HG02981 (cell line): ENCODE data around the gene ANK3.

ENCODE experiments used
- ATAC-seq: cut with Tn5 transposase; IDR thresholded peaks from one replicate; pipeline ENCODE4 v1.9.1; 2021; ENCODE audit warnings: mild to moderate bottlenecking, moderate library complexity; ENCODE audit not compliant: unreplicated experiment

The ANK3 gene

DNA sequence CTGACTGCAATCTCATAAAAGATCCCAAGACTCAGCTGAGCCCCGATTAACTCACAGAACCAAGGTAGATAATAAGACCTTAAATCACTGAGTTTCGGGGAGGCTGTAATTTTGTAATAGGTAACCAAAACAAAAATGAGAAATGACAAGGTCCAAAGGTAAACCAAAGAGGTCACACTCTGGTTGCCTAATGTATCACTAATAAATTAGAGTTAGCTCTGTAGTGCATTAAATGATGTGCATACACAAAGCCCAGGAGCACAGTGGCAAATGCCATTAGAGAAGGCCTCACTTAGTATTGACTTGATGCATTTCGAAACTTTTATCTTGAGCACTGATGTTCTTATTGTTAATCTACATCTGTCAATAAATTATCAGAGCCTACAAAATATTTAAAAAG lies 245.6 kb downstream of the ANK3 start:
- ATAC-seq: no peak

DNA sequence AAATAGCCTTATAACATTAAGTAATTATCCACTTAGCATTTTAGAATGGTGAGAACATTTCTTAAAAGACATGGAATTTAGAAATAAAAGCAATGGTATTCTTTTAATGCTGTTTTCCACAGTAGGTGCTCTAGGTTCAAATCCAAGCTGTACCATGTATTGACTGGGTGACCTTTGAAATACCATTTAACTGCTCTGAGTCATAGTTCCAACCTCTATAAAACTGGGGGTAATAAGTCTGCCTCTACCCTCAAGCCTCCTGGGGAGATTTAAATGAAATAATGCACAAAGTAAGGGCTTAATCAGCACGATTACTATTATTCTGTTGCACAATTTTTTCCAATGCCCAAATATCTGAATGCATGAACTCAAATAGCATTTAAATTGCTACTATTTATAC lies 246.9 kb downstream of the ANK3 start:
- no peak for ATAC-seq

DNA sequence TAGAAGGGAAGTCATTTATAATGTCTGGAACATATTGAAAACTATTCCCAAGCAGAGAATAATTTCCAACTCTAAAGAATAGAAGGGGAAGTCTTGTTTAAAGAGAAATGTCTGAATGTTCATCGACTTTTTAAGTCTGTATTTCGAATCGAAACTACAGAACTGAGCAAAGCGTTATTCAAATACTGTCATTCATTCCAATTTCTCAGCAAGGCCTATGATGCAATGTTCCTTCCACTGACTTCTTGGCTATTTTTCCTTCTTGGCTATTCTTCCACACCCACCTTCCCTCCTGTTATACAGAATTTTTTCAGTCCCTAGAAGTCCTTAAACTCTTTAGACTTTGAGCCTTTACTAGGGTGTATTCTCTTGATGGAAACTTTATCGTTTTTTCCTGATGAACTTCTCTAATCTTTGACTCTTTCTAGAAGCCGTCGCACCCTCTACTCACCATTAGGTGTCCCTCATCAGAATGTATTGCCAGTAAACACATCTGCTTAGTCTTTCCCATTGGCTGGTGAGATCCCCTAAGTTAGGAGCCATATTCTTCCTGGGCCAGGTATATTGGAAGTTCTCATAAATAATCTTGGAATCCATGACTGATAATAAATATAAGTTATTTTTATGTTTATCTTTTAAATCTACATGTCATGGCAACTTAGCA lies 247.6 kb downstream of the ANK3 start:
- ATAC-seq: no peak

DNA sequence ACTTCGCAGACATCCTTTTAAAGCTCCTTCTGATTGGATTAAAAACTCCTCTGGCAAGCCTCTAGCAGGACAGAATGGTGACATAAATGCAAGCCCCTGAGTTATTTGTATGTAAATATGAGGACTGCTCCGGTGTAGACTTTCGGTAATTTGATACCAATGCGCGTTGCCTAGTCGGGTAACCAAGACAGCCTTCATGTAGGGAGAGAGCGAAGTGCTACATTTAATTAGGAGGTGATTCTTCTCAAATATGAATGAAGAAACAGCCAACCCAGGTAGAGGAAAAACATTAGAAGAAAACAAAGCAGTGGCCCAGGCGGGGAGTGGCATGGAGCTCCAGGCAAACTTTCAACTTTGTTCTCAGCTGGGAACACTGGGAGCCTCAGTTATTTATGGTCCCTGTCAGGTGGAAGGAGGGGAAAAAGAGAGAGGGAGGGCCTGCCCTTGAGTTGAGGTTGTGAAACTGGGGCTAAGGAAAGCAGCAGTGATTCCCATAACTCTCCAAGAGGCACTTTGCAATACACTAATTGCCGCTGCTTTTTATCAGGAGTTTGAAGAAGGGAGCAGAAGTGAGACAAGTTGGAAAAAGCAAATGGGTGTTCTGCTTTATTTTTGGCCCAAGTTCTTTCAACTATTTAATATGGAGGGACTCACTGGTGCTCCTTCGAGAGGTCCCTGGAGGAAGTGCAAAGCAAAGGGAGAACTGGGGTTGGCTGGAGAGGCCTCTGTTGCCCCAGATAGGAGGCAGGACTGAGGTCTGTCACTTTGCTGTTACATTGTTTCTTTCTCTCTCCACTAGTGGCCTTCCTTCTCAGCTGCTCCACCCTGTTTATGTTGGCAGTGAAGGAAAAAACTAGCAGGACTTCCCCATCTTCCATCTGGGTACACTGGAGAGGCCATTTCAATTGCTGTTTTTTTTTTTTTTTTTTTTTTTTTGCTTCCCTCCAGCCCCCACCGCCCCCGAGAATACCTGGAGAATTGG lies 248.7 kb downstream of the ANK3 start:
- no peak for ATAC-seq

DNA sequence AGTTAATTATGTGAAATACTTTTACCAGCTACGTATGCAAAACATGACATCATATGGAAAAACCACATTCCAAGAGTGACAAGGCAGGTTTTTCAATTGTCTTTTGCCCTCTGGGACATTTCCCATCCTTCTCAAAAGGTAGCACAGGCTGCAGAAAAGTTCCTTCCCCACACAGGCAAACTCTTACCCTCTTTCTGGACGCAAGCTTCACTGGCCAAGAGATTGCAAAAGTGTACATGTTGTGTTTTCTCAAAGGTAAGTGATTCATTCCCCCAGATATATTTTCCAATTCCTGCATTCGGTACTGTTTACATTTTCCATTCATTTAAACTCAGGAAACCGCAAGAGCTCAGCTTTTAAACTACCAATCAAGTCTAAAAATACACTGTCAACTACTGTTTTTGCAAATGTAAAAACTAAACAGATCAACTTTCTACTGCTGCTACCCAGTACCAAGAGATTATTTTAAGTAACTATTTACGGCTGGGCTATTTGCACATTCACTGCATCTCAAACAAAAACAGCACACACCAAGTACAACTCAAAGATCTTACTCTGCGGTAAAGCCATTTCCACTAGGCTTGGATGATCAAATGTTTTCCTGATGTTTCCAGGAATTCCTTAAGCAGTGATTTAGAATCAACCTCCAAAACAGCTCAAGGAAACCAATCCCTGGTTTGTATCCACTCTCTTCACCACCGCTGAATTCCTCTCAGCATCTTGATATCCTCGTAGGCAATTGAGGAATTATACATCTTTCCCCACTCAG lies 249.7 kb downstream of the ANK3 start:
- no peak for ATAC-seq

DNA sequence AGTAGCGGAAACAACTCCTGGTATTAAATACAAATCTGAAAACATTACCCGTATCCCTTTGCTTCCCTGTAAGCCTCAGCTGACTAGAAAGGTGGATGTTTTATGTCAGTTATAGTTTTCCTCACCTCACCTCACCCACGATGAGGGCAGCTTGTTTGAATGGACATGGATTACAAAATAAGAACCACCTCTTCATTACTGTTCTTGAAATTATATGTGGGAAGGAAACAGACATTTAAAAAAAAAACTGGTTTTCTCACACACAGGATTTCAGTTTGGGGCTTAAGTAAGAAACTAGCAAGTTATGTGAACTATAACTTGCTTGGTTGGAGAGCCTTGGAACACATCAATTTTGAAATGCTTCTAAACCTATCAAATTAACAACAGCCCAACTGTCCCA lies 250.4 kb downstream of the ANK3 start:
- ATAC-seq: no peak

DNA sequence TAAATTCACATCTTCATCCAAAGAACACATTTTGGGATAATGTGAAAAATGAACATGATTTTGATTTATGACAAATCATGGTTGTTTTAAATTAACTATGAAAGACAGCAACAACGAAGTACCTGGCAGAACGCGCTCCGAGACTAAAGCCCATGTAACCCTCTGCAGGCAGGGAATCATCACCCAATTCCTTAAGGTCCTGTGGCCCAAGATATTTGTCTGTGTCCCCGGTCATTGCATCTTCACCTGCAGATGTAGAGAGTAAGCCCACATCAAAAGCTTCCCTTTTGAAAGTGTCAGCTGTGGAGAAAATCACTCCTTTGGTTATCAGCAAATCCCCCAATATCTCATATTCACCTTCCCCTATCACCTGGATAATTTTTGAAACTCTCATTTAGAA lies 250.8 kb downstream of the ANK3 start:
- no peak for ATAC-seq

DNA sequence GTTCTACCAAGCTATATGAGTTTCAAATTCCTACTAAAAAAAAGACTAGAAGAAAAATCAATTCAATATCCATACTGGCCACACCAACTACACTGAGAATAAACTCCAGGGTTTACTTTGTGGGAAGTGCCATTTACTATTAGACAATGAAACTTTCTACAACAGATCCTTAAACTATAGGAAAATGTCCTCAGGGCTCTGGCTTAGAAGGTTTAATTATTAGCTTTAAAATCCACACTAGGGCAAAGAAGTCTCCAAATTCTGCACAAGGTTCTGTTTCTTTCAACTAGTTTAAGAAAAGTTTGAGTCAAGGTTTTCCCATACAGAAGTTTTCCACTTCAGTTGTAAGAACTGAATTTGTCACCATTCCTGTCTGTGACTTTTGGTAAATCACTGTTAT lies 251.6 kb downstream of the ANK3 start:
- no peak for ATAC-seq

DNA sequence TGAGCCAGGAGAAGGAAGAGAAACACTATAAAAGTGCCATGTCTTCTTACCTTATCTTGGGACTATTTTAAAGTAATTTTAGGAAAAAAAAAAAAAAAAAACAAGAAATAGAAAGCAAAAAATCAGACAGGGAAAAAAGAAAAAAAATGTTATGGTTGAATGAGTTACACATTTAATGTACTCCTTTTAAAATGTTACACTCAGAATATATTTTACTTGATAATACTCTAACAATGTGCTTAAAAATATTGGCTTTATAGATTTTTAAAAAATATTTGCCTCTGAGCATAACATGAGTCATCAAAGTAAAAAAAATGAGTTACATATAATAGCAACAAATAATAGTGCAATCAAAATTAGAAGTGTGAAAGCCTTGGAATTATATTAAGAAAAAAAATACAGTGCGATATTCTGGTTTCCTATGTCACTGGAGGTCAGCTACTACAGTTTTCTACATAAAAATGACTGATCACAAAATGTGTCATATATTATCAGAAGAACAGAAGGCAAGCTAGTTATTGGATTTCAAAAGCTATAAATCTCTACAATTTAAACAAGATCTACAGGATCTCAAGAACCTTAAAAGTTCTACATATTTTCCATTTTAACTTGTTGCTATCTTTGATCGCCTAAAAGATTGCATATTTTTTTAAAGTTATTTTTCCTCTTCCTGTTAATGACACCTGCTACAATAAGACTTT lies 252.2 kb downstream of the ANK3 start:
- no peak for ATAC-seq

DNA sequence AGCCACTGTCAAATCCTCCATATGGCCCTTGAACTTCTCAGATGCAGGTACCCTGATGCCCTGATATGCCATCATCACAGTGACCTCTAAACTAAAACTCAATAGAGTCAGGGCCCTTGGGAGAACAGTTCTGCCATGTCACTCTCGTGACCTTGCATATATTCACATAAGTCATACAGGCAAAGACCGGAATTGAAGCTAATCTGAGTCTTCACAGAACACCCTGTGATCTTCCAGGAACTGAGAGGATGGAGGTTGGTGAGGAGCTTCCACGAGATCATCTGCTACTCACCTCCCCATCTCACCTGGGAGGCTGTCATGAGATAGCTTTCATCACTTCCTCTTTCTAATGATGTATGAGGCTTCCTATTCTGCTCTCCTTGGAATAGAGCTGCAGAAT lies 254.7 kb downstream of the ANK3 start:
- no peak for ATAC-seq

DNA sequence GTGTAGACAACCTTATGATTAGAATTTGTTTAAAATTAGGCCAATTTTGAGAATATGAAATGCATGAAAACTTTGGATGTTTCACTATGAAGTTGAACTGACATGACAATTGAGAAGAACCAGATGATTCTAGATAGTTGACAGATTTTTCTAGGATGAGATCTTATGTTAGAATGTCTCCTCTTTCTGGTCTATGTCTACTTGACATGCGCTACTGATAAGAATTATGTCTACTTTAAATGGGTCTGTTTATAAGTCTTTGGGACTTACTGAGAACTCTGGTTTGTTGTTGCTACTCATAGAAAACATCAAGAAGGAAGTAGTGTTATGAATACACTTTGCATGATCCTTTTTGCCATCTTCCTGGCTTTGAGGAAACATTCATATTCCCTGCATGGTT lies 255.1 kb downstream of the ANK3 start:
- ATAC-seq: no peak

DNA sequence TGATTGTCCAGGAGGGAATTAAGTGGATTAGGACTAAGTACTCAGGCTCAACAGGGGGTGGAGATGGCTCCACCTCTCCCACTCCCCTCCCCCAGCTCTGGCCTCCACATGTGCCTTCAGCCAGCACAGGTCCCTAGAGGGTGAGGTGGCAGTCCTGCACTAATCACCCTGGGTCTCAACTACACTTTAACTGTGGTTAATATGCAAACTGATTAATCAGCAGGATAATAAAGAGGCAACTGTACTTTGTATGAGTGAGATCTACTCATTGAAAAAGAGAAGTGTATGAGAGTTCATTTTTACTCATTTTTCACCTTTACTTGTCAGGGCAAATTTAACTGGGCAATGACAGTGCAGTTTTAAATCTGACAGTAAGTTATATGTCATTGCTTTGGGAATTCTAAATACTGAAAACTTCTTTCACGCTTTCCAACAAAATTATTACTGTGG lies 259.5 kb downstream of the ANK3 start:
- peak; percentile 69 for ATAC-seq

DNA sequence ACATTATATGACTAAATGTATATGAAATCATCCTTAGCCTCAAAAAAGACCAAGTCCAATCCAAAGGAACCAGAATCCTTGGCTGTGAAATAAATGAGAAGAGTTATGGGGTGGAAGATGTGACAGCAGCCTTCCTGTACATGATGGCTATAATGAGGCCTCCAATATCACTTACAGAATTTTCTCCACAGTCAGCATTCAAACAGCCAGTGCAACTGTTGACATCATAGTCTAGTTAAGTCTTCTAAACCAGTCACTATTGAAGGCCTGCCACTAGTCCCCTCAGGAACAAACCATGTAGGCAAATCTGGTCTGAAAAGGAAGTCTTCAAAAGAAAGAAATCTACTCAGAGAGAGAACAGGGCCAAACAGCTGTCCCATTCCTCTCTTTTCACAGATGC lies 263.8 kb downstream of the ANK3 start:
- no peak for ATAC-seq

DNA sequence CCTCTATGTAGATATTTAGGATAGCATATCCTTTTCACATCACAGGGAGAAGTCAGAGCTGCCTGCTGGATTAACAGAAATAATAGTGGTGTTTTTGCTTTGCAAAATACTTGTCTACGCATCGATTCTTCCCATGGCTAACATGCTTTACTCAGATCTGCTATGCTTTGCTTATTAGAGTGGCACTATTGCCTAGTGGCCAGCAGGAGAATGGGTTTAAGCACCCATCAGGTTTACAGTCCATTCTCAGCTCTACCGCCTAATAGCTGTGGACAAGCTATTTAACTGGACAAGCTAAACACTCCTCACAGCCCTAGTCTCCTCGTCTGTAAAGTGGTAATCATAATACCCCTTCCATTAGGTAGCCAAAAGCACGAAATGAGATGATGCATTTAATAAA lies 265.1 kb downstream of the ANK3 start:
- no peak for ATAC-seq

DNA sequence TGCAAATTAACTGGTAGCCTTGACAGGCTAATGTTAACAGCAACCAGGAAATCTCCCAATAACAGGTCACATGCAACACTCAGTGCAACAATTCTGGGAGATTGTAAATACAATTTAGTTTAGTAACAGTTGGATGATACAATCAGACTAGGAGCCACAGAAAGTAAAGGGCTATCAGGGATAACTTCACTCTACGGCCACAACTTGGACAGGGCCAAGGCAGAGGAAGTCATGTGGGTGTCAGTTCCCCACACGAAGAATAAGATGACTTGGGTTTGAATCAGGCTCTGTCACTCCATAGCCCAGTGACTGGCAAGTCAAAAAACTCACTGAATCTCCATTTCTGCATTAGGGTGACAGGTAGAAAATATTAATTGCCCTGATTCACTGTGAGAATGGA lies 266.0 kb downstream of the ANK3 start:
- no peak for ATAC-seq

DNA sequence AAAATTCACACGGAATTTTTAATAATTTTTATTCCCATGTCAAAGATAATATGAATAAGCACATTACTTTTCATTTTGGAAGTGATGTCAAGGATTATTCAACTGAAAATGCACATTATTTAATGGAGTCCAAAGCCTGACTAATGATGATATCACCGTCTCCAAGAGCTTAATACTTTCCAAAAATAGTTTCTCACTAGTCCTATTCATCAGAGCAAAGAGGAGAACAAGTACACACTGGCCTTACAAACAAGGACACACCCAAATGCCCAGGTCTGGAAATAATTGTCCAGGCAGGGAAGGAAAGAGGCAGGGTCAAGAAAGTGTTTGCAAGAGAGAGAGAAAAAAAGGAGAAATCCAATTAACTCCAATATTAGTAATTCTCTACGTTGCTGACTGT lies 266.5 kb downstream of the ANK3 start:
- no peak for ATAC-seq

DNA sequence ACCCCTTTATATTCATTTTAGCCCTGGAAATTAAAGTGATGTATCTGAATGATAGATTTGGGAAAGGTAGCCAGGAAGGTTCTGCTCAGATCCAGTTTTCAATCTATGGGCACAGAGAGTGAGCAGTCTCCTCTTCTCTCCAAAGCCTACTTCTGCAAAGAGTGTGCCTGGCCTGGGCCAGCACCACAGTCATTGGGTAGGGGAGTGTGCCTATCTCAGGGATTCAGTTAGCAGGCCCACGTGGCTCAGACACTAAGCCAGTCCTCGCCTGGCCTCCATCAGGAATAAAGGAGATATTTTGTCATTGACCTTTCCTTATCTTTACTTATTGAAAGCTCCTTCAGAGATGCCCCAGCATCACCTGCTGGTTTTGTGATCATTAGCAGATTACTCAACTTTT lies 267.5 kb downstream of the ANK3 start:
- no peak for ATAC-seq

DNA sequence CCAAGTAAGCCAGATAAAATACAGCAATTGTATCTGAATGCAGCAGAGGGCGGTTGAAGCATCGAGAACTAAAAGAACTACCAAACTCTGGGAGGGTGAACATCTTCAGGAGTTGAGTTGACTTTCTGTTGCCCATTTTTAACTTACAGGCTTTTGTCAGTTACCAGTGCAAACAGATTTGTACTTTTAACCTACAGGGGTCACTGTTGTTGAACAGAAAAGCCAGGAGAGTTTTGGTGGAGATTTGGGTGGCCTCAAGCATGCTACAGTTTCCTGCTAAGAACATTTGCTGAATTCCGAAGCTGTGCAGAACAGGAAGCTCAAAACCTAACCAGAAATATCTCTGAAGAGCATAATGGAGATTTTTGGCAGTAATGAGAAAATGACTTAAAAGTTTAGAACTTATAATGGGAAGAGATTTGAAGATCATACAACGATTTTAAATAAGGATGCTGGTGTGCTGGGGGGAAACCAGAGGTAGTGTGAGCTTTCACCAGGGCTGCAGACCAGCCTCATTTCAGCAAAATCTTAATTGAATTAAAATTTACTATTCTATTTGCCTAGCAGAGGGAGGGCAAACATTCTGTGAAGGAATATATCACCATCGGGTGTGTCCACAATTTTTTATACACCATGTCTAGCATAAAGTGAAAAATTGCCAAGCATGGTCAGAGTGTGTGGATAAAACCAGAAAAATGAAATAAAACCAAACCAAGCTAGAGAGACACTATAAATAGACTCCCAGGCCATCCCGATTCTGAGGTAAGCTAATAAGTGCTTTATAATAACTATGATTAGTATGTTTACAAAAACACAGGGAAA lies 274.7 kb downstream of the ANK3 start:
- peak; percentile 74 for ATAC-seq

DNA sequence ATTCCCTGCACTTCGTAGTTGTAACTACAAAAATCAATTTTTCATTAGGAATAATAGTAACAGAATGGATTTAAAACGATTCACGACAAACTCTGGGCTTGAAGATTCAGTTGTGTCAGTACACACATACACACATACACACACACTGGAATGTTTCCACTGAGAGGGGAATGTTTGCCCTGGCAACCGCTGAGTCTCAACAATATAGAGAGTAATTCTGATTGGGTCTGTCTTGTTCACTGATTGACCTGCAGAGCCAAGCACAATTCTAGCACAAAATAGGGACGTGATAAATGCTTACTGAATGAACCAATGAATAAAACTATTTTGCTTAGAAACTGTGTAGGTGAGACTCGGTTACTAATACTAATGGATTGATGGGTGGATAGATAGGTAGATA lies 278.9 kb downstream of the ANK3 start:
- ATAC-seq: no peak
